Measurements from ENCODE around the gene ATG13. TPM values are rescaled to one million over a fixed set of nuclear protein-coding genes. Genes with fewer than 3 reads are reported as not detected.

The ATG13 gene
- total RNA-seq, 6 donors from 2014 or later: 54.9 to 122 (median 64.9) TPM

GRCh38 chr11:46675288-46675851 is 58.0 kb downstream of the ATG13 start:
- DNase-seq (peak in 1 of 2 donors; percentile 75), ATAC-seq (ENCODE audit: low FRiP score in 2 of 2) (peak; percentile 70 to 77)
- Histone ChIP-seq H3K36me3 (peaks cover 26 to 76% (median 63%) of the 10 kb centered on the region in 4 donors), H3K27me3 (no peaks in the 10 kb centered on the region), H3K4me3 (no peak overlapping the region), H3K4me1 (peaks cover 33 to 39% (median 35%) of the 10 kb centered on the region in 4 donors), H3K27ac (peak overlapping the region; percentile 69 to 87 (median 85)), H3K9me3 (no peaks in the 10 kb centered on the region)
- TF ChIP-seq EP300 (IDR thresholded peaks at IDR 0.05): peak in 1 of 4 donors; percentile 68
- peak in 1 of 2 donors; percentile 43 for TF ChIP-seq POLR2AphosphoS5 (IDR thresholded peaks at IDR 0.05)
- TF ChIP-seq POLR2A (IDR thresholded peaks at IDR 0.05): no peak
- peak in 1 of 6 experiments; percentile 15 for TF ChIP-seq CTCF (IDR thresholded peaks at IDR 0.05)
- 37 to 52% methylated on average over 4 of the region's 4 CpGs for WGBS, 2 donors

- ATAC-seq (ENCODE audit: low FRiP score in 2 of 2): no peak
- WGBS, 2 donors: 86 to 88% methylated on average over 7 of the region's 7 CpGs
- peak overlapping the region; percentile 69 to 87 (median 85) for H3K27ac ChIP-seq
- peaks cover 30 to 76% (median 63%) of the 10 kb centered on the region in 4 donors for H3K36me3 ChIP-seq
- no peak overlapping the region for H3K4me3 ChIP-seq
- no peaks in the 10 kb centered on the region for H3K9me3 ChIP-seq
- H3K4me1 ChIP-seq: peaks cover 30 to 39% (median 34%) of the 10 kb centered on the region in 4 donors
- H3K27me3 ChIP-seq: no peaks in the 10 kb centered on the region
- TF ChIP-seq CTCF (IDR thresholded peaks at IDR 0.05) (no peak), EP300 (IDR thresholded peaks at IDR 0.05) (no peak), POLR2A (IDR thresholded peaks at IDR 0.05) (no peak), POLR2AphosphoS5 (IDR thresholded peaks at IDR 0.05) (no peak)
- DNase-seq: no peak
Observed at GRCh38 chr11:46675949-46676348, 58.6 kb downstream of the ATG13 start.

- Histone ChIP-seq H3K36me3 (peaks cover 33 to 76% (median 62%) of the 10 kb centered on the region in 4 donors), H3K4me1 (peaks cover 27 to 39% (median 34%) of the 10 kb centered on the region in 4 donors), H3K9me3 (no peaks in the 10 kb centered on the region), H3K4me3 (no peak overlapping the region), H3K27ac (peak overlapping the region in 3 of 4 donors; percentile 63 to 85 (median 85)), H3K27me3 (no peaks in the 10 kb centered on the region)
- 68 to 75% methylated on average over 14 to 15 of the region's 15 CpGs for WGBS, 2 donors
- peak in 1 of 2 donors; percentile 67 for DNase-seq
- peak in 1 of 2 donors; percentile 27 for ATAC-seq (ENCODE audit: low FRiP score in 2 of 2)
- TF ChIP-seq CTCF (IDR thresholded peaks at IDR 0.05) (no peak), EP300 (IDR thresholded peaks at IDR 0.05) (no peak), POLR2AphosphoS5 (IDR thresholded peaks at IDR 0.05) (no peak), POLR2A (IDR thresholded peaks at IDR 0.05) (no peak)
Observed at GRCh38 chr11:46676436-46677158, 59.2 kb downstream of the ATG13 start.

GRCh38 chr11:46677169-46677568 is 59.8 kb downstream of the ATG13 start:
- TF ChIP-seq CTCF (IDR thresholded peaks at IDR 0.05) (no peak), POLR2A (IDR thresholded peaks at IDR 0.05) (no peak), EP300 (IDR thresholded peaks at IDR 0.05) (no peak), POLR2AphosphoS5 (IDR thresholded peaks at IDR 0.05) (no peak)
- 82 to 83% methylated on average over 6 to 8 of the region's 8 CpGs for WGBS, 2 donors
- no peak for ATAC-seq (ENCODE audit: low FRiP score in 2 of 2)
- H3K27ac ChIP-seq: peak overlapping the region in 3 of 4 donors; percentile 51 to 85 (median 85)
- peaks cover 22 to 39% (median 34%) of the 10 kb centered on the region in 4 donors for H3K4me1 ChIP-seq
- no peak overlapping the region for H3K4me3 ChIP-seq
- H3K36me3 ChIP-seq: peaks cover 33 to 76% (median 60%) of the 10 kb centered on the region in 4 donors
- DNase-seq: no peak
- no peaks in the 10 kb centered on the region for H3K27me3 ChIP-seq
- no peaks in the 10 kb centered on the region for H3K9me3 ChIP-seq
